Measurements from ENCODE around the gene GPR148. TPM values are rescaled to one million over a fixed set of nuclear protein-coding genes. Genes with fewer than 3 reads are reported as not detected.

The GPR148 gene
- total RNA-seq, 3 donors from 2014 or later: not detected

- H3K4me1 Mint-ChIP-seq (ENCODE audit: low read depth): peaks cover 5% of the 10 kb centered on the region
- H3K9me3 Mint-ChIP-seq: no peaks in the 10 kb centered on the region
- ATAC-seq (no peak), DNase-seq (no peak)
- H3K4me3 Mint-ChIP-seq: no peak overlapping the region
- H3K36me3 Mint-ChIP-seq (ENCODE audit: insufficient read depth): peaks cover 1% of the 10 kb centered on the region
- H3K27me3 Mint-ChIP-seq (ENCODE audit: low read depth): peaks cover 45% of the 10 kb centered on the region
Measured at GRCh38 chr2:130759906-130760753, 31.3 kb downstream of the GPR148 start.

GRCh38 chr2:130760754-130761751, 32.2 kb downstream of the GPR148 start:
- no peak for ATAC-seq
- DNase-seq: no peak
- H3K4me1 Mint-ChIP-seq (ENCODE audit: low read depth): peaks cover 2% of the 10 kb centered on the region
- H3K36me3 Mint-ChIP-seq (ENCODE audit: insufficient read depth): peaks cover 1% of the 10 kb centered on the region
- no peak overlapping the region for H3K4me3 Mint-ChIP-seq
- peaks cover 39% of the 10 kb centered on the region for H3K27me3 Mint-ChIP-seq (ENCODE audit: low read depth)
- no peaks in the 10 kb centered on the region for H3K9me3 Mint-ChIP-seq

GRCh38 chr2:130762031-130762909, 33.4 kb downstream of the GPR148 start:
- Mint-ChIP-seq H3K9me3 (no peaks in the 10 kb centered on the region), H3K36me3 (ENCODE audit: insufficient read depth) (peaks cover 1% of the 10 kb centered on the region), H3K4me1 (ENCODE audit: low read depth) (no peaks in the 10 kb centered on the region), H3K27me3 (ENCODE audit: low read depth) (peaks cover 36% of the 10 kb centered on the region), H3K4me3 (no peak overlapping the region)
- ATAC-seq (no peak), DNase-seq (no peak)

- Mint-ChIP-seq H3K27me3 (ENCODE audit: low read depth) (peaks cover 30% of the 10 kb centered on the region), H3K9me3 (no peaks in the 10 kb centered on the region), H3K36me3 (ENCODE audit: insufficient read depth) (peaks cover 1% of the 10 kb centered on the region), H3K4me3 (no peak overlapping the region), H3K4me1 (ENCODE audit: low read depth) (no peaks in the 10 kb centered on the region)
- no peak for ATAC-seq
- DNase-seq: no peak
Measured at GRCh38 chr2:130762910-130763385, 34.1 kb downstream of the GPR148 start.

- H3K9me3 Mint-ChIP-seq: no peaks in the 10 kb centered on the region
- DNase-seq: no peak
- H3K36me3 Mint-ChIP-seq (ENCODE audit: insufficient read depth): no peaks in the 10 kb centered on the region
- peaks cover 29% of the 10 kb centered on the region for H3K27me3 Mint-ChIP-seq (ENCODE audit: low read depth)
- no peaks in the 10 kb centered on the region for H3K4me1 Mint-ChIP-seq (ENCODE audit: low read depth)
- no peak for ATAC-seq
- H3K4me3 Mint-ChIP-seq: no peak overlapping the region
Measured at GRCh38 chr2:130763405-130763804, 34.5 kb downstream of the GPR148 start.

GRCh38 chr2:130764035-130764820, 35.4 kb downstream of the GPR148 start:
- no peak for ATAC-seq
- Mint-ChIP-seq H3K36me3 (ENCODE audit: insufficient read depth) (no peaks in the 10 kb centered on the region), H3K4me3 (no peak overlapping the region), H3K27me3 (ENCODE audit: low read depth) (peaks cover 30% of the 10 kb centered on the region), H3K4me1 (ENCODE audit: low read depth) (no peaks in the 10 kb centered on the region), H3K9me3 (no peaks in the 10 kb centered on the region)
- no peak for DNase-seq

GRCh38 chr2:130764821-130765115, 35.9 kb downstream of the GPR148 start:
- ATAC-seq (no peak), DNase-seq (no peak)
- no peaks in the 10 kb centered on the region for H3K9me3 Mint-ChIP-seq
- no peak overlapping the region for H3K4me3 Mint-ChIP-seq
- peaks cover 34% of the 10 kb centered on the region for H3K27me3 Mint-ChIP-seq (ENCODE audit: low read depth)
- H3K36me3 Mint-ChIP-seq (ENCODE audit: insufficient read depth): no peaks in the 10 kb centered on the region
- no peaks in the 10 kb centered on the region for H3K4me1 Mint-ChIP-seq (ENCODE audit: low read depth)

- DNase-seq (no peak), ATAC-seq (no peak)
- H3K9me3 Mint-ChIP-seq: no peaks in the 10 kb centered on the region
- H3K4me3 Mint-ChIP-seq: no peak overlapping the region
- no peaks in the 10 kb centered on the region for H3K36me3 Mint-ChIP-seq (ENCODE audit: insufficient read depth)
- peaks cover 34% of the 10 kb centered on the region for H3K27me3 Mint-ChIP-seq (ENCODE audit: low read depth)
- no peaks in the 10 kb centered on the region for H3K4me1 Mint-ChIP-seq (ENCODE audit: low read depth)
Measured at GRCh38 chr2:130765464-130765863, 36.6 kb downstream of the GPR148 start.

GRCh38 chr2:130766037-130766436, 37.2 kb downstream of the GPR148 start:
- no peaks in the 10 kb centered on the region for H3K9me3 Mint-ChIP-seq
- DNase-seq: no peak
- peaks cover 28% of the 10 kb centered on the region for H3K27me3 Mint-ChIP-seq (ENCODE audit: low read depth)
- no peak overlapping the region for H3K4me3 Mint-ChIP-seq
- no peaks in the 10 kb centered on the region for H3K4me1 Mint-ChIP-seq (ENCODE audit: low read depth)
- no peak for ATAC-seq
- H3K36me3 Mint-ChIP-seq (ENCODE audit: insufficient read depth): no peaks in the 10 kb centered on the region

- DNase-seq: no peak
- ATAC-seq: no peak
- H3K36me3 Mint-ChIP-seq (ENCODE audit: insufficient read depth): no peaks in the 10 kb centered on the region
- no peaks in the 10 kb centered on the region for H3K4me1 Mint-ChIP-seq (ENCODE audit: low read depth)
- no peaks in the 10 kb centered on the region for H3K9me3 Mint-ChIP-seq
- no peak overlapping the region for H3K4me3 Mint-ChIP-seq
- peaks cover 23% of the 10 kb centered on the region for H3K27me3 Mint-ChIP-seq (ENCODE audit: low read depth)
Measured at GRCh38 chr2:130766711-130767407, 38.0 kb downstream of the GPR148 start.

GRCh38 chr2:130767408-130767775, 38.5 kb downstream of the GPR148 start:
- Mint-ChIP-seq H3K27me3 (ENCODE audit: low read depth) (peaks cover 26% of the 10 kb centered on the region), H3K4me1 (ENCODE audit: low read depth) (no peaks in the 10 kb centered on the region), H3K9me3 (no peaks in the 10 kb centered on the region), H3K36me3 (ENCODE audit: insufficient read depth) (no peaks in the 10 kb centered on the region), H3K4me3 (no peak overlapping the region)
- DNase-seq (no peak), ATAC-seq (peak in 1 of 2 donors; percentile 27)

GRCh38 chr2:130768191-130768855, 39.5 kb downstream of the GPR148 start:
- Mint-ChIP-seq H3K36me3 (ENCODE audit: insufficient read depth) (no peaks in the 10 kb centered on the region), H3K9me3 (no peaks in the 10 kb centered on the region), H3K27me3 (ENCODE audit: low read depth) (peaks cover 26% of the 10 kb centered on the region), H3K4me3 (no peak overlapping the region), H3K4me1 (ENCODE audit: low read depth) (no peaks in the 10 kb centered on the region)
- DNase-seq (no peak), ATAC-seq (no peak)
